ENCODE measurements around the gene HSPA4.

Gene HSPA4

GRCh38 chr5:133147815-133148567 lies 96.2 kb downstream of the HSPA4 start:
- Histone ChIP-seq H3K4me2 (ENCODE audit: low read depth, low read length, poor library complexity, severe bottlenecking) (no peak overlapping the region), H3K9me3 (ENCODE audit: insufficient read depth, low read depth, low read length) (no peaks in the 10 kb centered on the region), H3K9me2 (replicated peaks; ENCODE audit: low read depth, low read length) (no peaks in the 10 kb centered on the region), H3F3A (ENCODE audit: low read depth) (no peaks in the 10 kb centered on the region), H2AFZ (ENCODE audit: low read length) (0 out of 2 replicates have a peak overlapping the region, but pooled peaks have one; percentile 60), H3K4me1 (ENCODE audit: insufficient read depth, low read length, poor library complexity, severe bottlenecking) (peaks cover 11% of the 10 kb centered on the region), H3K79me2 (ENCODE audit: insufficient read depth, low read length) (no peaks in the 10 kb centered on the region), H4K20me1 (ENCODE audit: insufficient read depth, low read length, poor library complexity, severe bottlenecking) (no peaks in the 10 kb centered on the region), H3K27me3 (ENCODE audit: insufficient read depth, low read length, poor library complexity, severe bottlenecking) (no peaks in the 10 kb centered on the region), H3K4me3 (ENCODE audit: low read length, poor library complexity, severe bottlenecking) (no peak overlapping the region), H3K36me3 (ENCODE audit: insufficient read depth, low read length) (no peaks in the 10 kb centered on the region), H3K9ac (ENCODE audit: low read depth, low read length, poor library complexity, severe bottlenecking) (no peak overlapping the region)
- TF ChIP-seq CTCF (conservative IDR thresholded peaks at IDR 0.05; ENCODE audit: low read length) (no peak), EZH2phosphoT487 (IDR thresholded peaks at IDR 0.05; ENCODE audit: borderline replicate concordance) (no peak)

GRCh38 chr5:133149345-133149744 lies 97.5 kb downstream of the HSPA4 start:
- Histone ChIP-seq H3K36me3 (ENCODE audit: insufficient read depth, low read length) (no peaks in the 10 kb centered on the region), H2AFZ (ENCODE audit: low read length) (no peak overlapping the region), H3K4me2 (ENCODE audit: low read depth, low read length, poor library complexity, severe bottlenecking) (no peak overlapping the region), H3K9ac (ENCODE audit: low read depth, low read length, poor library complexity, severe bottlenecking) (no peak overlapping the region), H3K4me3 (ENCODE audit: low read length, poor library complexity, severe bottlenecking) (no peak overlapping the region), H3F3A (ENCODE audit: low read depth) (no peaks in the 10 kb centered on the region), H3K4me1 (ENCODE audit: insufficient read depth, low read length, poor library complexity, severe bottlenecking) (peaks cover 11% of the 10 kb centered on the region), H3K27me3 (ENCODE audit: insufficient read depth, low read length, poor library complexity, severe bottlenecking) (no peaks in the 10 kb centered on the region), H4K20me1 (ENCODE audit: insufficient read depth, low read length, poor library complexity, severe bottlenecking) (no peaks in the 10 kb centered on the region), H3K9me3 (ENCODE audit: insufficient read depth, low read depth, low read length) (no peaks in the 10 kb centered on the region), H3K9me2 (replicated peaks; ENCODE audit: low read depth, low read length) (no peaks in the 10 kb centered on the region), H3K79me2 (ENCODE audit: insufficient read depth, low read length) (no peaks in the 10 kb centered on the region)
- TF ChIP-seq CTCF (conservative IDR thresholded peaks at IDR 0.05; ENCODE audit: low read length) (no peak), EZH2phosphoT487 (IDR thresholded peaks at IDR 0.05; ENCODE audit: borderline replicate concordance) (no peak)

GRCh38 chr5:133150909-133151544 lies 99.2 kb downstream of the HSPA4 start:
- Histone ChIP-seq H3K9me2 (replicated peaks; ENCODE audit: low read depth, low read length) (no peaks in the 10 kb centered on the region), H3K9me3 (ENCODE audit: insufficient read depth, low read depth, low read length) (no peaks in the 10 kb centered on the region), H3F3A (ENCODE audit: low read depth) (no peaks in the 10 kb centered on the region), H3K4me1 (ENCODE audit: insufficient read depth, low read length, poor library complexity, severe bottlenecking) (peaks cover 11% of the 10 kb centered on the region), H3K27me3 (ENCODE audit: insufficient read depth, low read length, poor library complexity, severe bottlenecking) (no peaks in the 10 kb centered on the region), H3K4me2 (ENCODE audit: low read depth, low read length, poor library complexity, severe bottlenecking) (no peak overlapping the region), H3K36me3 (ENCODE audit: insufficient read depth, low read length) (no peaks in the 10 kb centered on the region), H3K79me2 (ENCODE audit: insufficient read depth, low read length) (no peaks in the 10 kb centered on the region), H3K4me3 (ENCODE audit: low read length, poor library complexity, severe bottlenecking) (no peak overlapping the region), H2AFZ (ENCODE audit: low read length) (no peak overlapping the region), H4K20me1 (ENCODE audit: insufficient read depth, low read length, poor library complexity, severe bottlenecking) (no peaks in the 10 kb centered on the region), H3K9ac (ENCODE audit: low read depth, low read length, poor library complexity, severe bottlenecking) (no peak overlapping the region)
- no peak for TF ChIP-seq EZH2phosphoT487 (IDR thresholded peaks at IDR 0.05; ENCODE audit: borderline replicate concordance)
- TF ChIP-seq CTCF (conservative IDR thresholded peaks at IDR 0.05; ENCODE audit: low read length) = no peak
